IPS-NIHi7 (cell line): ENCODE data around the gene MAML2.
"Not testable (repeated sequence)": the region's sequence is repeated elsewhere in the genome, so short reads cannot be mapped to it uniquely, and the experiment has no call there.

Experiments used
- DNase-seq: peaks from one replicate; pipeline ENCODE4 v3.0.0; 2012; ENCODE audit warnings: mixed read lengths; ENCODE audit errors: extremely low spot score

Gene MAML2

DNA sequence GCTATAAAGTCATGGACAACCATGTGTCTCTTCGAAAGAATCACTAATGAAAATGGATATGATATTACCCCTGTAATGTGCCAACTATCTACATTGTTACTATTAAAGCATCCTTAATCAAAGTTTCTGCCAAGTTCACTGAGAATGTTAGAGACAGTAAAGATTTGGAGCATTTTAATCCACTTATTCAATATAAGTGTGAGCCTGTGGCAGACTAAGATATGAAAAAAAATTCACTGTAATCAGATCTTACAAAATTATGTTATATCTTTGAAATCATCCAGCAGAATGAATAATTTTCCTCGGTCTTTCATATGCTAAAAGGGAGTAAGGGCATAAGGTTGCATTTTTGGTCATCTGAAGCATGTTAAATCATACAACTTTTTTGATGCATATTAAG is 49.9 kb downstream of the MAML2 start:
- no peak for DNase-seq

DNA sequence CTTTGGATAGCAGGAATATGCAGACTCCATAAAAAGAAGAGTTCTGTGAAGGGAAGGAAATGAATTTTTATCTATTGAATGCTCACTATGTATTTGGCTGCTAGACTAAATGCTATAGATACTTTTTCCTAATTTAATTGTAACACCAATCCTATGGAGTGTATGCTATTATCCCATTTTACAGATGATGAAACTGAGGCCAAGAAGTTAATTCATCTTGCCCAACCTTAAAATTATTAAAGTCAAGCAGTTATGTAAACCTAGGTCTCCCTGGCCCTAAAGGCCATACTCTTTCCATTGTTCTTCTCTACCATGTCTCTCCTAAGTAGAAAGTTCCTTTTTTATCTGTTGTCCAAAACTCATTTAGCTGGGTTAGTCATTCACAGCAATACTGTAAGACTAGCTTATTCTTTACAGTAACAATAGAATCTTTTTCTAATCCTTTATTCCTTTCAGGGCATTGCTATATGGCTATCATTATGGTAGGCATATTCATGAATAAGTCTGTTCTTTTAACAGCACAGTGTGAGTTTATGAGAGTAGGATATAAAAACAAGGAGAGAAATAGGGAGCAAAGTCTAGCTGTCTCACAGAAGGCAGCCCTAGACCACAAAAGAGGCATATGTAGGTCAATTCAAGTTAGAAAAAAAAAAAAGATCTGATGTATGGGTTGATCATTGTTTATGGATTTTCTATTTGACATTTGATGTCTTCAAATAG is 50.5 kb downstream of the MAML2 start:
- no peak for DNase-seq

DNA sequence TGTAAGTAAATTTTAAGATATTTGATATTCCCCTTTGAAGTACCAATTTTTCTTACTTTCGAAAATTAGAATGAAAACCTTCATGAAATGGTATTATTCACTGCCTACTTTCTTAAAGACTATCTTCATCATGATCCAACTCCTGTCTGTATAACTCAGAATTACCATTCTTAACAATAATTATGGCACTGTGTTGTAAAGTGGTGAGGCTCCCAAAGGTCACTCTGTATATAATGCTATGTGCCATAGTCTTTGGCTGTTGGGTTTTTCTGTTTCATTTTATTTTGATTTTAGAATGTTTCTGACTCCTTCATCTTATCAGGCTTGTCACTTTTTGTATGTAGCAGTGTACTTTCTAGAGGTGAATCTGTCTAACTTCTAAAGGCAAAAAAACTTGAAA is 52.4 kb downstream of the MAML2 start:
- no peak for DNase-seq

DNA sequence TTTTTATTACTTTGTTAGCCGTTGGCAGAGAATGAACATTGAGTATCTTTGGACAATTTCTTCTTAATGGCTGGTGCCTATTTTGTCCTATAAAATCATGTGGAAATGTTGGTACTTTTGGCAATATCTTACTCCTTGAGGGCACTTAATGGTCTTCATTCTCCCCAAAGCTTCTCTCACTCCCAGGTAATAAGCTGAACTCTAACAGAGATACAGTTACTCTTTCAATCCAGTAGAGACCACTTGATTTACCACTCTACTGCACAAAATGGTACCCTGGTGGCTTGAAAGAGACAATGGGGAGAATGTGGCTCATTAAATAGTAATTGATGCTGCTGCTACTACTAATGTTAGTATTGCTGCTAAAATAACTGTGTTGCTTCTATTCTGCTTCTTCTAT is 53.0 kb downstream of the MAML2 start:
- DNase-seq = no peak

DNA sequence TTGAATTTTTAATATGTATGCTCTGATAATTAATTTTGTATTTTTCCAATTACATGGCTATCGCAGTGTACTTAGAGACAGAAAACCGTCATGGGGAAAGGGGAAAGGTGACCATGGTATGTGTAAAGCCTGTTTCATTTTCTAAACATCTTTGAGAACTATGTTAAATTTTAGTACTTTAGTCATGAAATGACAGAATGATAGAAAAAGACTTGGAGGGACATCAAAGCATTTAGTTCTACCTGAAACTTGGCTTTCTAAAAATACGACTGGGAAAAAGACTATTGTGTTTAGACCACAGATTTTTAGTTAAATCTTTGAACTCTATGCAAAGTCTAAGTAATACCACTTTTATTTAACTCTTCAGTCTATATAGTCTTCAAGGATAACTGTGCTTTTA is 54.1 kb downstream of the MAML2 start:
- DNase-seq = no peak

DNA sequence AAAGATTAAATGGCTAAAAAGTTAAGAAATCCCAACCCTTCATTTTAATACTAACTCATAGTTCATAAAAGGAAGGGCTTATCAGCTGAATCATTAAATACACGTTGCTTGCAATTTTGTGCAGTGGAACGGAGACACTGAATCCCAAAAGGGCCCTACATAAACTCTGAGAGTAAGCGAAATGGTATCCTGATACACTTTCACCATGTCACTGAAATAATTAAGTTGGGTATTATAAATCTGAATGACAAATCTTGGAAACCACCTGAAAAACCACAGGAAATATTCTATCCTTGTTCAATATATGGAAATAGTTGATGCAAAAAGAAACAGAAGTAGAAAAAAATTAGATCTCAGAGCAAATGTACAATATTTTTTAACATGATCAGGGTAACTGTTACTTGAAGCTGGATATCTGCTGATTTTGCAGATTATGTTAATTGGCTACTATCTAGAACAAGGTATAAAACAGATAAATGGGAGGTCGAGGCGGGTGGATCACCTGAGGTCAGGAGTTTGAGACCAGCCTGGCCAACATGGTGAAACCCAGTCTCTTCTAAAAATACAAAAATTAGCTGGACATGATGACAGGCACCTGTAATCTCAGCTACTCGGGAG is 55.1 kb downstream of the MAML2 start:
- DNase-seq = no peak

DNA sequence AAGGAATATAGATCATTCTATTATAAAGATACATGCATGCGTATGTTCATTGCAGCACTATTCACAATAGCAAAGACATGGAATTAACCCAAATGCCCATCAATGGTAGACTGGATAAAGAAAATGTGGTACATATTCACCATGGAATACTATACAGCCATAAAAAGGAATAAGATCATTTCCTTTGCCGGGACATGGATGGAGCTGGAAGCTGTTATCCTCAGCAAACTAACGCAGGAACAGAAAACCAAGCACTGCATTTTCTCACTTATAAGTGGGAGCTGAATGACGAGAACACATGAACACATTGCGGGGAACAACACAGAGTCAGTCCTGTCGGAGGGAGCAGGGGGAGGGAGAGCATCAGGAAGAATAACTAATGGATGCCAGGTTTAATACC is 57.0 kb downstream of the MAML2 start:
- not testable (repeated sequence) for DNase-seq

DNA sequence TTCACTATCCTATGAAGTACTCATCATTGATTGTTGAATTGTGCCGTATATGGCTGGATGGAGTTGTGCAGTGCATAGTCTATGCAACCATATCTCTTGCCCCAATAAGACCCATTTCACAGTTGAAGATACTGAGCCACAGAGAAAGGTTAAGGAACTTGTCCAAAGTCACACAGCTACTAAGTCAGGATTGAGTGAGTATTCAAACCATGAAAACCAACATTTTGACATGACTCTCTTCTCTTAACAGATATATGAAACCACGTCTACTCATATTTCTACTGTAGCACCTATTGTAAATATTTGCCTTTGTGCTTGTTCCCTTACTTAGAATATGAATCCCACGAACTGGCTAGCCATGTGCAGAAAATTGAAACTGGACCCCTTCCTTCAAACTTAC is 58.1 kb downstream of the MAML2 start:
- DNase-seq = no peak

DNA sequence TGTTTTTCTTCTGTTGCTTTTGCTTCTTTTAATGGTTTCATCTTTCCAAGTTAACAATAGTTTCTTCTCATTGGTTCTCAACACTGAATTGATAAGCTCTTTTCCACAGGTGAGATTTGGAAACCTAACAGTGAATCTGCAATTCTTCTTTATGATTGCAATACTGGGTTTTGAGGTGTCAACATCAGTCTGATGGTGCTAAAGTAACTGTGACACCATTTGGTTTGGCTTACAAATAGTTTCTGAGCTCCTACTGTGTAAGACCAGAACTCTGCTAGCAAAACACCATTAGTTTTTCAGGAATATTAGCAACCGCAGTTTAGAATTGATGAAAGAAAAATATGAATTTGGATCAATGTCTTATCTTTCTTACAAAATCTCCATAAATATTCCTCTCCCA is 58.6 kb downstream of the MAML2 start:
- no peak for DNase-seq

DNA sequence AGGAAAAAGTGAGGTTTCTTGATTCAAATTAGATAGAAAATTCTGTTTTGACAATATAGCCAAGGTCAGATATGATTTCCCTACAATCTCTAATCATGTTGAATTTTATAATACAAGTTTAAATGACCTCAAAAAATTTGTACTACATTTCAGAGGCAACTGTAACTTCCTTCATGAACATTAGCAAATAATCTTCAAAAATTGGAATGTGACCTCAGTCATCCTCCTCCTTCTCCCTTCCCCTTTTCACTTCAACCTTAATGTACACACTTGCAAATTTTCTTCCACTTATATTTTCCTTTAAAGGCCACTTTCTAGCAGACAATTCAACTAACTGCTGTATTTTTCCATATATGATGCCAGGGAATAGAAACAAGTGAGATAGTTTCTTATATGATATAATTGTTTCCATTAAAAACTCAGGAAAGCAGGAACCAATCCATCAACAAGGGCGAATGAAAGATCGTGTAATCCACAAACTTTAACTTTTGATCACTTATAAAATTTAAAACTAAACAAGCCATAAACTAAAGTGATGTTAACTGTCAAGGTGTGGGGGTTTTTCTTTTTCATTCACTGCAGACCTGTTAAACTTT is 60.3 kb downstream of the MAML2 start:
- DNase-seq = no peak

DNA sequence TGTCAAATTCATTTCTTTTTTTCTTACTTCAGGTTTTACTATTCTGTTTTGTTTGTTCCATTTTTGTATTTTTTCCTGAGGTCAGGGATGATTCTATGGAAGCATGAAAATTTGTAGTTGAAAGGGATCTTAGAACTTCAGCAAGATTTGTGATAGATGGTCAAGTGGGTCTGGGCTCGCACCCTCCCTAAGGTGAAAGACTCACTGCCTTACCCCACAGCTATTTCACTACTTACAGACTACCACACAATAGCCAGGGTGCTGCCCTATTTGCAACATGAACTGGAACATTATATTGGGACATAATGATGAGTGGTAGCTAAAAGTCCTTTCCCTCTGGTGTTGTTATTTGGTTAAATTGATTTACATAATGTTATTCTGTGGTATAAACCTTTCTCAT is 62.6 kb downstream of the MAML2 start:
- DNase-seq = no peak

DNA sequence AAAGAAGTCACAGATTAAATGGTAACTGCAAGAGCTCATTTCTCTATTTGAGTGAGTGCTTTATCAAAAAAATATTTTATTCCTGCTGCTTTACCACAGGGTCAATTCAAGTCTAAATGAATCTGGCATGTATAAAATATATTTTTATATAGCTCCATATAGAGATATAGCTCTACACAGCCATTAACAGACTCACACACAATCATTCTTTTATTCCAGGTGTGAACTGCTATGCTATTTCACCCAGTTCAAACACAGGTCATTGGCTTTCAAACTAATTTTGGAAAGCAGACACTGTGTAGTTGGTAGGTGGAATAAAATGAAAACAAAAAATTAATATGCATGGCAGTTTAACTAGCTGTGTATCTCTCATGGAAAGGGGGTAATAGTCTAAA is 63.1 kb downstream of the MAML2 start:
- no peak for DNase-seq

DNA sequence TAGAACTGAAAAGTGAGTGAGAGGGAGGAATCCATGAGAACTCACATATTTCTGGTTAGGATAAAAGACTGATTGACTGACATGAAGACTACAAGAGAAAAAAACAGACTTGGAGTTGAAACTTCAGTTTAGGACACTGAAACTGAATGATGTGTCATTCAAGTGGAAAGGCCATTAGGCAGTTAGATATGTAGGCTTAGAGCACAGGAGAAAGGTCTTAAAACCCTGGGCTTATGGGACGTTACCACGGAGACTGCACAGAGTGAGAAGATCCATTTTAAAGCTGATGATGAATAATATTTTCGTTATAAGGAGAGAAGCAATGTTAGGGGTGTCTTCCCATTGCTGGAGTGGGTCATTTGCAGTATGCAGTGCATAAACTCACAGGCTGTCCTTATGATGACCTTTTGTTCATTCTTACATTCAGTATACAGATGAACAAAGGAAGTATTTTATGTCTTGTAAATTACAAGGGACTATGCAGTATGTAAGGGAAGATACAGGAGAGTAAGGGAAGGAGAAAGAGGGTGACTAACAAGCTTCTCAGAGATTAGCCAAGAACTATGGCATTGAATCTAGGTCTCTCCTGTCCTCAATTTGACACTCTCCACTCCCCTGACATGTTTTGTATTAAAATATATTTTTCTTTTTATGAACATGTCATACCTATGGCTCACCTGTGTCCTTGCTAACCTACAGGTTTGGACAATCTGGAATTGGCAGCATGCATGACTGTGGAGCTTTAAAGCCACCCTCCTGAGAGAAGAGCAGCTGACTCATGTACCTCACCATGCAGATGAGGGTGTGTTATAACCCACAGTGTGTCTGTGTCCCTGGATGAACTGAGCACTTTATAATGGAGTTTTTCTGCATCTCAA is 63.7 kb downstream of the MAML2 start:
- no peak for DNase-seq

DNA sequence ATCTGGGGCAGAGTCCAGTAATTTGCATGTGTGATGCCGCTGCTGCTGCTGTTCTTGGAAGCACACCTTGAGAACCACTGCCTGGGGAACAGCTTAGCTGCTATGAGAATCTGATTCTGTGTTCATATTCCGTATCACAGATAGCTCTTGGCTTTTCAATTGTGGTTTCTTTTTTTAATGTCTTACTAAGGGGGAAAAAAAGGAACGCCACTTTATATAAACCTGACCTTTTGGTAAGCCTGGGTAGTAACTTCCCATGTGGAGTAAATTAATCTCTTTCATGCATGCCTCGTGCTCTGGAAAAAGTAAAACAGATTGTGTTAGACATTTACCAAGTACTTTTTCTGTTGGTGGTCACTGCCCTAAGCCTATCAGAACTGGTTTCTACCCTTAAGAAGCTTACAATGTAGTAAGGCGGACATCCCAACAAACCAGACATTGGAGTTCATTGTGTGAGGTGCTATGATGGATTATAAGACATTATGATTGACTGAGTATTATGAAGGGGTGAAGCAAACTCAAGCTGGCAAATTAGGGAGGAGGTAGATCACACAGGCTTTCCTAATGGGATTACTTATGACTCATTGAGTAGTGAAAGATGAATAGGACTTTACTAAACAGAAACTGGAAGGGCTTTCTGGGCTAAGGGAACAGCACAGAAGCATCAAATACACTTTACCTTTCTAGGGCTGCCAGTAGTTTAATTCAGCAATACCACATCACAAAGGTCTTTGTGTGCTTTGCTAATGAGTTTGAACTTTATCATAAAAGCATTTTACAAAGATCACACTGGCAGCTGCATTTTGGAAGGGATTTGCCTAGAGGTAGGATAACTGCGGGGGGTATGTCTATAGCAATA is 64.7 kb downstream of the MAML2 start:
- no peak for DNase-seq

DNA sequence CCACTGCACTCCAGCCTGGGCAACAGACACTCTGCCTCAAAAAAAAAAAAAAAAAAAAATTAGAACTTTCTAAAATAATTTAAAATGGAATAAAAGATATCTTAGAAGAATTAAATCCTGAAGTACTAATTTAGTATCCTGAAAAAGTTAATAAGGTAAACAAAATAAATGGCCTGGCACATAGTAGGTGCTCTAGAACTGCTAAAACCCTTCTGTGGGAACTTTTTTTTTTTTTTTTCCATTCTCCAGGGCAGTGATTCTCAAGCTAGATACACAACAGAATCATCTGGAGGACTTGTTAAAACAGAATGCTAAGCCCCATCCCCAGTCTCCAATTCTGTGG is 65.3 kb downstream of the MAML2 start:
- no peak for DNase-seq

DNA sequence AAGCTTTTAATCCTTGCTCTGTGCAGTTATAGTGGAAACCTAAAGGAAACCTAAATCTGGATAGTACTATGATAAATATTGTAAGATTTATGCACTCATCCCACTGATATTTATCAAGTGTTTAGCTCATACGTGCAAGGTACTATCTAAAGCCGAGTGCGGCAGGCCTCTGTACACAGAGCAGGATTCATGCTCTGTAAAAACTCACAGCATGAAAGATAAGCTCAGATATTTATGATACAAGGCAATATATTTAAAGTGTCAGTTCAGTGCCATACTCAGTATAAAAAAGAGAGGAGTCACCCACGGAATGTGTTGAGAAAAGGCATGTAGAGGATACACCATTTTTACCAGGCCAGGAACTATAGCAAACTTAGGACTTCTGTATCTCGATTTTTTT is 66.2 kb downstream of the MAML2 start:
- no peak for DNase-seq

DNA sequence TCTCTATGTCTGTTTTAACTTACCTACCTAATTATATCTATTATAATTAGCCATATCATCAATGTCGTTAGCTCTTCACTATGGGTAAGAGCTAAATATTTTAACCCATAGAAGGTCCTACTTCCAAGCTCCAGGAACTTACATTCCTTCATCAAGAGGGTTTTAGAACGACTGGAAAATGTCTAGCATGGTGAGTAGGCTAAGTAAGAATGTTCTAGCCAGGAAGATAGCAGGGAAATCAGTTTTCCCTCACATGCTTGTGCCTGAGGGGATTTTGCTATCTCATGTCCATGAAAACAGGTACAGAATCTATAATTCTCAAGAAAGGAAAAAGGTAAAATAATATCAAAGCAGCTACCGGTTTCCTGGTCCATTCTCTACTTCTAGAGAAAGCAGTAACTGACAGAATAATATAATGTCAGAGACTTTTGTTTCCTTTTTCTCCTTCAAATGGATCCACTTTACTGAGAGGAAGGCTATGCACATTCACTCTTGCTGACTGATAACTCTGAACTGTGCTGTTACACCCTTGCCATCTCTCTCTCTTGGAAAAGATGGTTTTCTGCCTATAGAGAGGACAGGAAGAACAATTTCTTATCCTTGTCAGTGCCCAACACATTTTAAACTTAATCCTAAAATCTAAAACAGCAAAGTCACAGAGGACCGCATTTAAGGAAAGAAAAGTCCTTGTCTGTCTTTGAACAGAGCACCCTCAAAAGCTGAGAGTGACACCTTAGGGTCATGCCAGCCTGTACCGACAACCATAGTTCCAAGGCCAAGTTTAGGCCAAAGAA is 67.0 kb downstream of the MAML2 start:
- DNase-seq = no peak

DNA sequence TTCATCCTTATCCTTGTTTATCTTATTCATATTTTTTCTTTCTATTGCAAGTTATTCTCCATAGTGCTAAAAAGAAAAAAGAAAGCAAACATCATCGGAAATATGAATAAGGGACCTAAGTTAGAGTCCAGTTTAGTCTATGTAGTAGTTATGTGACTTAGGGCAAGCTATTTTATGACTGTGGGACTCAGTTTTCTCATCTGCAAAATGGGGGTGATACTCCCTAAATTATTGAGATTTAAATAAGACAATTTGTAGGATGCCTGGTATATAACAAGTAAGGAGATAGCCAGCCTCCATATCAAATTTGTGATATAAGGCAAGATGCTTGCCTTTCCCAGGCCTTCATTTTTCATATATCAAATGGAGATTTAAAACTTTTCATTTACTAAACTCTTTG is 69.5 kb downstream of the MAML2 start:
- no peak for DNase-seq

DNA sequence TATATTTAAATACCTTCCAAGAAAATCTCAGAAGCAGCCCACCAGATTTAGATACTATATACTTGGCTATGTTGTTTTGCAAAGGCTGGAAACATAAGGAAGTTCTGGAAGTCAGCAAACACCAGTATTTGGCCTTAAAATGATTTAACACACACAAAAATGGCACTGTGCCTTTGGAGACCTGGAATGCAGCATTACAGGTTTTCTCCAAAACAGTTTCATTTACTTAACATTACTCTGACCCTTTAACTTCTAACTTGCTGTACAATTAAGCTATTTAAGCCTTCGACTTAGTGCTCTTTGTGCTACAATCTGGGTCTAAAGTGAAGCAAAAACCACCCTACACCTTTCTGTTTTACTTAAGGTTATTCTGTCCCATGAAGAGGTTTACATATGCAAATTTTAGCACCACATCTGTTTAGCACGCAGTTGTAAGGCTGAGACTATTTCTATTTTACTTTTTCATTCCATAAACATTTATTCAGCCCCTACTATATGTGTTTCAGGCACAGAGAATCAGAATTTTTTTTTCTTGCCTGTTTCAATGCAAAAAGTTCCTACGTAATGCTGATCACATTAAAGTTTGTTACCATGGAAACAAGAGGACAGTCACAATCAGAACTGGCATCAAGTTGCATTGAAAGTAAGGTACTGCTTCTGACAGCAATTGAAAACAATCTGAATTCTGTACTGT is 70.3 kb downstream of the MAML2 start:
- no peak for DNase-seq

DNA sequence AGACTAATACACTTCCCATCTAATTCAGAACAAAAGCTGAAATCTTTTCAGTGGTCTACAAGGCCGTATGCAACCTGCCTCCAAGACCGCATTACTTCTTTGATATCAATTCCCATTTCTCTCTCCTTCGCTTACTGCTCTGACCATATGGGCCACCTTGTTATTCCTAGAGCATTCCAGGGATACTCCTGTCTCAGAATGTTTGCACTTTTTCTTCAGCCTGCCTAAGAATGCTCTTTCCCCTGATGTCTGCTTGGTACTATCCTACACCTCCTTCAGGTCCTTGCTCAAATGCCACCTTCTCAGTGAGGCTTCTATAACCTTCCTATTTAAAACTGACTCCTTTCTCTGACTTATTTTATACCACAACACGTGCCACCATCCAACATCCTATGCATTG is 71.2 kb downstream of the MAML2 start:
- DNase-seq = no peak
